Fibroblast of lung (primary cell): ENCODE measurements around the gene DNAJC1. TPM values are rescaled to one million over a fixed set of nuclear protein-coding genes. Genes with fewer than 3 reads are reported as not detected.

Source experiments
- DNase-seq, 2 donors: peaks; one replicate each; pipeline versions ENCODE4 v3.0.0 to v3.0.0-alpha.2; 2010; ENCODE audit warnings: low read depth in 2 of 2
- H2AFZ ChIP-seq: 2 replicates; pipeline ENCODE4 v1.5.1; 2012; ENCODE audit warnings: low read length, control low read depth, inconsistent platforms
- H3K27ac ChIP-seq: 2 replicates; pipeline ENCODE4 v1.5.1; 2011; ENCODE audit warnings: low read length, control low read depth; ENCODE audit not compliant: insufficient read depth
- H3K27me3 ChIP-seq: 2 replicates; pipeline ENCODE4 v1.5.1; 2011; ENCODE audit warnings: mild to moderate bottlenecking, low read length; ENCODE audit not compliant: control insufficient read depth, insufficient read depth
- H3K36me3 ChIP-seq: 2 replicates; pipeline ENCODE4 v1.5.1; 2011; ENCODE audit warnings: low read length; ENCODE audit not compliant: control insufficient read depth, insufficient read depth
- H3K4me1 ChIP-seq: 2 replicates; pipeline ENCODE4 v1.5.1; 2011; ENCODE audit warnings: low read length; ENCODE audit not compliant: control insufficient read depth, insufficient read depth; ENCODE audit errors: extremely low read depth
- H3K4me2 ChIP-seq: 2 replicates; pipeline ENCODE4 v1.5.1; 2011; ENCODE audit warnings: low read length, control low read depth; ENCODE audit not compliant: insufficient read depth; ENCODE audit errors: extremely low read depth
- H3K4me3 ChIP-seq, 4 experiments: fragments of 200-600 bp in 1 of 4; sonication (generic) in 1 of 4; replicated peaks in 1 of 4; 2 replicates each; pipeline ENCODE4 v1.5.1; 2011 to 2016; ENCODE audit warnings: low read length in 4 of 4, low read depth in 3 of 4, mild to moderate bottlenecking in 3 of 4, control low read depth in 2 of 4, inconsistent platforms in 1 of 4, mixed read lengths in 1 of 4; ENCODE audit not compliant: insufficient read depth in 1 of 4; ENCODE audit errors: control extremely low read depth in 1 of 4
- H3K79me2 ChIP-seq: 2 replicates; pipeline ENCODE4 v1.5.1; 2012; ENCODE audit warnings: mild to moderate bottlenecking, low read length, inconsistent platforms; ENCODE audit not compliant: control insufficient read depth, insufficient read depth
- H3K9ac ChIP-seq: 2 replicates; pipeline ENCODE4 v1.5.1; 2011; ENCODE audit warnings: mild to moderate bottlenecking, low read length, control low read depth; ENCODE audit not compliant: insufficient read depth
- H3K9me3 ChIP-seq: 2 replicates; pipeline ENCODE4 v1.5.1; 2012; ENCODE audit warnings: low read depth, low read length; ENCODE audit not compliant: control insufficient read depth, insufficient read depth
- H4K20me1 ChIP-seq: 2 replicates; pipeline ENCODE4 v1.5.1; 2011; ENCODE audit warnings: low read length; ENCODE audit not compliant: control insufficient read depth, insufficient read depth; ENCODE audit errors: extremely low read depth
- EZH2 ChIP-seq: IDR thresholded peaks from 2 replicates; pipeline ENCODE4 v1.5.1; 2012; ENCODE audit warnings: low read length, control low read depth, mild to moderate bottlenecking; ENCODE audit errors: missing control alignments
- polyA plus RNA-seq, 2 donors: library from polyadenylated mRNA; depleted of rRNA in 1 of 2; stranded (reverse) in 1 of 2; unstranded in 1 of 2; fragments of >200 nt; gene quantifications; 2 replicates each; pipeline ENCODE4 v1.2.1, GENCODE V29; 2011 to 2012; ENCODE audit warnings: missing spikeins in 1 of 2
- total RNA-seq: library from RNA; depleted of rRNA; stranded (reverse); fragments of >200 nt; gene quantifications from 2 replicates; pipeline ENCODE4 v1.2.1, GENCODE V29; 2014
- TF ChIP-seq, protein P1 (sequence below), 2 donors: IDR thresholded peaks in 1 of 2; conservative IDR thresholded peaks in 1 of 2; 1 replicate in 1 of 2; 2 replicates in 1 of 2; pipeline ENCODE4 v1.5.1; 2011 to 2012; ENCODE audit warnings: low read length in 2 of 2, control low read depth in 1 of 2, inconsistent platforms in 1 of 2, low read depth in 1 of 2, mild to moderate bottlenecking in 1 of 2

Gene DNAJC1
- total and polyA plus RNA-seq, 2 donors (not counting 1 experiment from before 2014, with no cell fraction given) = 27.7 to 46.2 TPM

DNA sequence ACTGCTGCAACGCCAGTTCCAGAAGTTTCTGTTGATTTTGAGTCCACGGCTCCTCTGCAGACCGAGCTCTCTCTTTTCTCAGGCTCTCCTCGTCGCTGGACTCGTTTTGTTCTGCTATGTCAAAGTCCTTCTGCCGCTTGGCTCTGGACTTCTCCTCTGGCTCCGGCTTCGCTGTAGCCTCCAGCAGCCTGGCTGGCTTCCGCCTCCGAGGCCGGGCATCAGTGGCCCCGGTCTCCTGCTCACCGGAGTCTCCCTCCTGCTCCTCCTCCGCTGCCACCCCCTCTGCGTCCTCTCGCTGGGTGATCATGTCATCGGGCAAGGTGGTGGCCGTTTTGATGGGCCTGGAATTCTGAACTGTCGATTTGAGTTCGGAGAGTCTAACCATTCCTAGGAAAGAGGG lies 244.3 kb downstream of the DNAJC1 start:
- H3K27ac ChIP-seq = no peak overlapping the region
- no peaks in the 10 kb centered on the region for H3K4me1 ChIP-seq
- no peak overlapping the region for H3K9ac ChIP-seq
- no peak overlapping the region for H2AFZ ChIP-seq
- no peak for DNase-seq
- H3K79me2 ChIP-seq = no peaks in the 10 kb centered on the region
- H3K36me3 ChIP-seq = no peaks in the 10 kb centered on the region
- H3K4me3 ChIP-seq = no peak overlapping the region
- H3K4me2 ChIP-seq = no peak overlapping the region
- no peaks in the 10 kb centered on the region for H4K20me1 ChIP-seq
- H3K9me3 ChIP-seq = no peaks in the 10 kb centered on the region
- TF ChIP-seq EZH2 = no peak
- TF ChIP-seq, protein P1, sequence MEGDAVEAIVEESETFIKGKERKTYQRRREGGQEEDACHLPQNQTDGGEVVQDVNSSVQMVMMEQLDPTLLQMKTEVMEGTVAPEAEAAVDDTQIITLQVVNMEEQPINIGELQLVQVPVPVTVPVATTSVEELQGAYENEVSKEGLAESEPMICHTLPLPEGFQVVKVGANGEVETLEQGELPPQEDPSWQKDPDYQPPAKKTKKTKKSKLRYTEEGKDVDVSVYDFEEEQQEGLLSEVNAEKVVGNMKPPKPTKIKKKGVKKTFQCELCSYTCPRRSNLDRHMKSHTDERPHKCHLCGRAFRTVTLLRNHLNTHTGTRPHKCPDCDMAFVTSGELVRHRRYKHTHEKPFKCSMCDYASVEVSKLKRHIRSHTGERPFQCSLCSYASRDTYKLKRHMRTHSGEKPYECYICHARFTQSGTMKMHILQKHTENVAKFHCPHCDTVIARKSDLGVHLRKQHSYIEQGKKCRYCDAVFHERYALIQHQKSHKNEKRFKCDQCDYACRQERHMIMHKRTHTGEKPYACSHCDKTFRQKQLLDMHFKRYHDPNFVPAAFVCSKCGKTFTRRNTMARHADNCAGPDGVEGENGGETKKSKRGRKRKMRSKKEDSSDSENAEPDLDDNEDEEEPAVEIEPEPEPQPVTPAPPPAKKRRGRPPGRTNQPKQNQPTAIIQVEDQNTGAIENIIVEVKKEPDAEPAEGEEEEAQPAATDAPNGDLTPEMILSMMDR (conservative IDR thresholded peaks at IDR 0.05 in 1 of 2, IDR thresholded peaks at IDR 0.05 in 1 of 2; ENCODE audit: low read depth in 1 of 2, low read length in 2 of 2) = no peak
- H3K27me3 ChIP-seq = no peaks in the 10 kb centered on the region

DNA sequence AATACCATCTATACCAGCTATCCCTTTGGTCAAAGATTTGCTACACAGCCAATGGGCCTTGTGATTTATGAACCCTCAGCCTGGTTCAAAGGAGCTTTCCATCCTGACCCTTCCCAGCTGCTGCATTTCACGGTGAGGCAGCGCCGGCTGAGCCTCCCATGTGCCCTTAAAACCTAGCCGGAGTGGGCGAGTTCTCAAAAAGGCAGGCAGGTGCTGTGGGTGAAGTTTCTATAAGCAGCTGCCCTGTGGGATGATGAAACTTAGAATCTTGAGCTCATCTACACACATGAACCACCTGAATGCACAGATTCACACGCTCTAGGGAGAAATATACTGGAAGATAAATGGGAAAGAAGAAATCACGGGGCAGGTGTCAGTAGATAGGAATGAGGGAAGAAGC lies 244.8 kb downstream of the DNAJC1 start:
- no peaks in the 10 kb centered on the region for H3K27me3 ChIP-seq
- TF ChIP-seq, protein P1 (conservative IDR thresholded peaks at IDR 0.05 in 1 of 2, IDR thresholded peaks at IDR 0.05 in 1 of 2; ENCODE audit: low read depth in 1 of 2, low read length in 2 of 2) = no peak
- TF ChIP-seq EZH2 = no peak

DNA sequence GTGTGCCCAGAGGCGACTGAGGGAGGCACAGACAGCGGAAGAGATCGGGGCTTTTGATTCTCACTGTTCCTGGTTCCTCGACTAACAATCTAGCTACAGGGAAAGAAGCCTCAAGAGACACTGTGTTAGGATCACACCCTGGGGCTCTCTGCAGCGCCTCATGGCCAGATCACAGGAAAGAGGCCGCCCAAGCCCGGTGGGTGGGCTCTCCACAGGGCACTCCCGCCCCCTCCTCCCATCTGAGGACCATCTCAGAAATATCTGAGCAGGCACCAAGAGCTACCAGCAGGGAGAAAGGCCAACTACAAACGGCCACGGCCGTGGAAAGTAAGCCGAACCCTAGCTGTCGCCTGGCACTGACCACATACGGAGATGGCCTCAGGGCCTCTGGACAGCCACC lies 245.3 kb downstream of the DNAJC1 start:
- H3K79me2 ChIP-seq = no peaks in the 10 kb centered on the region
- no peak for DNase-seq
- H3K9ac ChIP-seq = no peak overlapping the region
- no peak overlapping the region for H3K27ac ChIP-seq
- no peaks in the 10 kb centered on the region for H4K20me1 ChIP-seq
- H2AFZ ChIP-seq = no peak overlapping the region
- no peaks in the 10 kb centered on the region for H3K4me1 ChIP-seq
- TF ChIP-seq, protein P1 (conservative IDR thresholded peaks at IDR 0.05 in 1 of 2, IDR thresholded peaks at IDR 0.05 in 1 of 2; ENCODE audit: low read depth in 1 of 2, low read length in 2 of 2) = no peak
- TF ChIP-seq EZH2 = no peak
- H3K9me3 ChIP-seq = no peaks in the 10 kb centered on the region
- H3K4me2 ChIP-seq = no peak overlapping the region
- H3K36me3 ChIP-seq = no peaks in the 10 kb centered on the region
- no peak overlapping the region for H3K4me3 ChIP-seq
- H3K27me3 ChIP-seq = no peaks in the 10 kb centered on the region

More for the DNA sequence above, 244.8 kb downstream of the DNAJC1 start:
- Histone ChIP-seq H3K36me3 (no peaks in the 10 kb centered on the region), H3K4me1 (no peaks in the 10 kb centered on the region), H3K27ac (no peak overlapping the region), H3K9ac (no peak overlapping the region), H3K79me2 (no peaks in the 10 kb centered on the region), H2AFZ (no peak overlapping the region), H3K9me3 (no peaks in the 10 kb centered on the region), H3K4me3 (no peak overlapping the region), H4K20me1 (no peaks in the 10 kb centered on the region), H3K4me2 (no peak overlapping the region)
- DNase-seq = no peak
